Measurements from ENCODE around the gene MXRA7.

The MXRA7 gene

GRCh38 chr17:76635659-76636360, 75.0 kb downstream of the MXRA7 start:
- FAIRE-seq (no peak), DNase-seq (ENCODE audit: insufficient read length, low spot score) (no peak)
- TF ChIP-seq POLR2A (IDR thresholded peaks at IDR 0.05; ENCODE audit: low read depth, low read length): no peak

GRCh38 chr17:76635039-76635438, 75.7 kb downstream of the MXRA7 start:
- DNase-seq (ENCODE audit: insufficient read length, low spot score) (no peak), FAIRE-seq (no peak)
- no peak for TF ChIP-seq POLR2A (IDR thresholded peaks at IDR 0.05; ENCODE audit: low read depth, low read length)

GRCh38 chr17:76633628-76634328, 77.0 kb downstream of the MXRA7 start:
- DNase-seq (ENCODE audit: insufficient read length, low spot score) (no peak), FAIRE-seq (no peak)
- TF ChIP-seq POLR2A (IDR thresholded peaks at IDR 0.05; ENCODE audit: low read depth, low read length): no peak

- DNase-seq (ENCODE audit: insufficient read length, low spot score) (no peak), FAIRE-seq (no peak)
- no peak for TF ChIP-seq POLR2A (IDR thresholded peaks at IDR 0.05; ENCODE audit: low read depth, low read length)
Measured at GRCh38 chr17:76631821-76632565, 78.8 kb downstream of the MXRA7 start.

GRCh38 chr17:76630151-76630550, 80.6 kb downstream of the MXRA7 start:
- FAIRE-seq (no peak), DNase-seq (ENCODE audit: insufficient read length, low spot score) (no peak)
- TF ChIP-seq POLR2A (IDR thresholded peaks at IDR 0.05; ENCODE audit: low read depth, low read length): no peak
